Loucy (cell line): ENCODE measurements around the gene TRMT61A.

Experiments used
- H2AFZ ChIP-seq: fragments of 200-600 bp; sonication (generic); 2 replicates; pipeline ENCODE4 v1.6.0; 2016; ENCODE audit warnings: antibody characterized with exemption, mild to moderate bottlenecking, low read length, moderate library complexity
- H3F3A ChIP-seq: fragments of 200-600 bp; 2 replicates; pipeline ENCODE4 v1.6.0; 2016; ENCODE audit warnings: antibody characterized with exemption, low read depth, mild to moderate bottlenecking
- H3K27me3 ChIP-seq: fragments of 200-600 bp; sonication (generic); 2 replicates; pipeline ENCODE4 v1.6.1; 2014; ENCODE audit warnings: low read length, mild to moderate bottlenecking; ENCODE audit not compliant: insufficient read depth, poor library complexity, severe bottlenecking
- H3K36me3 ChIP-seq: fragments of 200-600 bp; sonication (generic); 2 replicates; pipeline ENCODE4 v1.6.1; 2016; ENCODE audit warnings: low read length; ENCODE audit not compliant: insufficient read depth
- H3K4me1 ChIP-seq: fragments of 200-600 bp; sonication (generic); 2 replicates; pipeline ENCODE4 v1.5.1; 2014; ENCODE audit warnings: low read length, mild to moderate bottlenecking; ENCODE audit not compliant: insufficient read depth, poor library complexity, severe bottlenecking
- H3K4me2 ChIP-seq: fragments of 200-600 bp; sonication (generic); 2 replicates; pipeline ENCODE4 v1.6.0; 2014; ENCODE audit warnings: antibody characterized with exemption, low read length, low read depth, mild to moderate bottlenecking; ENCODE audit not compliant: poor library complexity, severe bottlenecking
- H3K4me3 ChIP-seq: fragments of 200-600 bp; sonication (generic); 2 replicates; pipeline ENCODE4 v1.5.1; 2014; ENCODE audit warnings: low read length, mild to moderate bottlenecking, mixed read lengths; ENCODE audit not compliant: poor library complexity, severe bottlenecking
- H3K79me2 ChIP-seq: fragments of 200-600 bp; sonication (generic); 2 replicates; pipeline ENCODE4 v1.6.1; 2014; ENCODE audit warnings: low read length; ENCODE audit not compliant: insufficient read depth
- H3K9ac ChIP-seq: fragments of 200-600 bp; sonication (generic); 2 replicates; pipeline ENCODE4 v1.6.0; 2014; ENCODE audit warnings: mild to moderate bottlenecking, low read depth, low read length, moderate library complexity; ENCODE audit not compliant: poor library complexity, severe bottlenecking
- H3K9me2 ChIP-seq: fragments of 200-600 bp; sonication (generic); replicated peaks from 2 replicates; pipeline ENCODE4 v1.6.1; 2016; ENCODE audit warnings: low read depth, low read length, mixed read lengths
- H3K9me3 ChIP-seq: fragments of 200-600 bp; sonication (generic); 2 replicates; pipeline ENCODE4 v1.6.1; 2014; ENCODE audit warnings: mild to moderate bottlenecking, antibody characterized with exemption, low read length, low read depth; ENCODE audit not compliant: insufficient read depth
- H4K20me1 ChIP-seq: fragments of 200-600 bp; sonication (generic); 2 replicates; pipeline ENCODE4 v1.6.0; 2014; ENCODE audit warnings: antibody characterized with exemption, low read length, mild to moderate bottlenecking; ENCODE audit not compliant: insufficient read depth, poor library complexity, severe bottlenecking
- EZH2phosphoT487 ChIP-seq: fragments of 200-600 bp; IDR thresholded peaks from 2 replicates; pipeline ENCODE4 v1.6.1; 2018; ENCODE audit warnings: antibody characterized with exemption, mild to moderate bottlenecking, moderate library complexity, borderline replicate concordance
- TF ChIP-seq, protein P1 (sequence below): fragments of 200-600 bp; sonication (generic); conservative IDR thresholded peaks from 2 replicates; pipeline ENCODE4 v1.5.1; 2014; ENCODE audit warnings: mild to moderate bottlenecking, antibody characterized with exemption, low read length

Gene TRMT61A

DNA sequence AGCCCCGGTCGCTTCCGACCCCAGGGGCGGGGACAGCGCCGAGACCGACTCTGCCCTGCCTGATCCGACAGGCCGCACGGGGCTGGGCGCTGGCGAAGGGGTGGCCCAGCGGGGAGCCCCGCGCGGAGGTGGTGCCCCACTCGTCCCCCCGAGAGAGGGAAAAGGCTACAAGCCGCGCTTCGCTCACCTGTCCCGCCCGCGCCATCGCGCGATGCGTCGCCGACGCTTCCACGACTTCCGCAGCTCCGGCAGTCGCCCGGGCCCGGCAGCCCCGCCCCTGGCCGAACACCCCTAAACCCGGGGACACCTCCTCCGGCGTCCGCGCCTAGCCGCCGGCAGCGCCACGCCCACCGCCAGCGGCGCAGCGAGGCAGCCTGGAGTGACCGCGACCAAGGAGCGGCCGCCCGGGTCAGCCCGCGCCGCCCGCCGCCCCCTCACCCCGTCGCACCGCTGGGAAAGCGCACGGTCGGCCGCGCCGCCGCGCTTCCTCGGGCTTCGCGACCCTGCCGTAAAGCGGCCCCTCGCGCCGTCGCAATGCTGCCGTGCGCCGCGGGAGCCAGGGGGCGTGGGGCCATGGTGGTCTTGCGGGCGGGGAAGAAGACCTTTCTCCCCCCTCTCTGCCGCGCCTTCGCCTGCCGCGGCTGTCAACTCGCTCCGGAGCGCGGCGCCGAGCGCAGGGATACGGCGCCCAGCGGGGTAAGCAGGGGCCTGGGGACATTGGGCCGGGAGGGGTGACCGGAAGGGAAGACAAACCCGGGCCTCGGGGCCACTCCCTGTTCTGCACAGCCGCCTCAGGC is 33.6 kb downstream of the TRMT61A start, which contains the start of the genes BAG5 and COA8:
Gene BAG5, minus strand, starts transcription at position 229 of the 797 bp plus-strand sequence. CDS start 1,493 bp downstream, outside the sequence.
Gene COA8, plus strand, starts transcription at position 532 of the 797 bp plus-strand sequence. Its CDS starts 42 bp downstream, at position 574.
- Histone ChIP-seq H3K4me2 (peak within 1 kb of the TSS; percentile 94), H3F3A (peaks cover 6% of the 10 kb centered on the region; the same call in 1 of the 2 replicates), H3K4me3 (peak within 1 kb of the TSS; percentile 90), H3K9ac (peak within 1 kb of the TSS; percentile 83), H4K20me1 (peaks cover 52% of the 10 kb centered on the region), H3K79me2 (peaks cover 89% of the 10 kb centered on the region), H3K9me2 (no peaks in the 10 kb centered on the region), H2AFZ (peak within 1 kb of the TSS; percentile 93), H3K27me3 (no peaks in the 10 kb centered on the region), H3K4me1 (peaks cover 55% of the 10 kb centered on the region), H3K9me3 (no peaks in the 10 kb centered on the region), H3K36me3 (peaks cover 8% of the 10 kb centered on the region; the same call in 1 of the 2 replicates)
- no peak for TF ChIP-seq EZH2phosphoT487

DNA sequence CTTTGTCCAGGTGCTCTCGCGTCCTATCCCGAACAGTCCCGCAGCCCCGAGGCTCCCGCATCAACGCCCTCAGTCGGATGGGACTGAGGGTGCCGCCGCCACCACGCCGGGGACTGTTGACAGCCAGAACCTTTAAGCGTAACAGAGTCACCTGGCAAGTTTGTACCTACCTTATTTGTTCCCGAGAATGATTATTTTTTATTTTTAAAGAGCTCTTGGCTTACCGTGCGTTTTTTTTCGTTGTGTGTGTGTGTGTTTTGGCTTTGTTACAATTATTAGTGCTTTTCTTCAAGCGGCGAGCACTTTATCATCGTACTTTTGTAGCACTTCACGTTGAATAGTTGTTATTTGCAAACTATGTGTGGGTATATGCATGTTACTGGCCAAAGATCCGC is 34.2 kb downstream of the TRMT61A start:
- no peaks in the 10 kb centered on the region for H3K27me3 ChIP-seq
- H3K4me2 ChIP-seq: peak overlapping the region; percentile 94
- peaks cover 90% of the 10 kb centered on the region for H3K79me2 ChIP-seq
- peak overlapping the region; percentile 83 for H3K9ac ChIP-seq
- peaks cover 51% of the 10 kb centered on the region for H3K4me1 ChIP-seq
- peaks cover 6% of the 10 kb centered on the region; the same call in 1 of the 2 replicates for H3F3A ChIP-seq
- peaks cover 49% of the 10 kb centered on the region for H4K20me1 ChIP-seq
- TF ChIP-seq, protein P1, sequence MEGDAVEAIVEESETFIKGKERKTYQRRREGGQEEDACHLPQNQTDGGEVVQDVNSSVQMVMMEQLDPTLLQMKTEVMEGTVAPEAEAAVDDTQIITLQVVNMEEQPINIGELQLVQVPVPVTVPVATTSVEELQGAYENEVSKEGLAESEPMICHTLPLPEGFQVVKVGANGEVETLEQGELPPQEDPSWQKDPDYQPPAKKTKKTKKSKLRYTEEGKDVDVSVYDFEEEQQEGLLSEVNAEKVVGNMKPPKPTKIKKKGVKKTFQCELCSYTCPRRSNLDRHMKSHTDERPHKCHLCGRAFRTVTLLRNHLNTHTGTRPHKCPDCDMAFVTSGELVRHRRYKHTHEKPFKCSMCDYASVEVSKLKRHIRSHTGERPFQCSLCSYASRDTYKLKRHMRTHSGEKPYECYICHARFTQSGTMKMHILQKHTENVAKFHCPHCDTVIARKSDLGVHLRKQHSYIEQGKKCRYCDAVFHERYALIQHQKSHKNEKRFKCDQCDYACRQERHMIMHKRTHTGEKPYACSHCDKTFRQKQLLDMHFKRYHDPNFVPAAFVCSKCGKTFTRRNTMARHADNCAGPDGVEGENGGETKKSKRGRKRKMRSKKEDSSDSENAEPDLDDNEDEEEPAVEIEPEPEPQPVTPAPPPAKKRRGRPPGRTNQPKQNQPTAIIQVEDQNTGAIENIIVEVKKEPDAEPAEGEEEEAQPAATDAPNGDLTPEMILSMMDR: no peak
- TF ChIP-seq EZH2phosphoT487: no peak
- H2AFZ ChIP-seq: peak overlapping the region; percentile 93
- no peaks in the 10 kb centered on the region for H3K9me3 ChIP-seq
- no peaks in the 10 kb centered on the region for H3K9me2 ChIP-seq
- peaks cover 8% of the 10 kb centered on the region; the same call in 1 of the 2 replicates for H3K36me3 ChIP-seq
- peak overlapping the region; percentile 90 for H3K4me3 ChIP-seq

DNA sequence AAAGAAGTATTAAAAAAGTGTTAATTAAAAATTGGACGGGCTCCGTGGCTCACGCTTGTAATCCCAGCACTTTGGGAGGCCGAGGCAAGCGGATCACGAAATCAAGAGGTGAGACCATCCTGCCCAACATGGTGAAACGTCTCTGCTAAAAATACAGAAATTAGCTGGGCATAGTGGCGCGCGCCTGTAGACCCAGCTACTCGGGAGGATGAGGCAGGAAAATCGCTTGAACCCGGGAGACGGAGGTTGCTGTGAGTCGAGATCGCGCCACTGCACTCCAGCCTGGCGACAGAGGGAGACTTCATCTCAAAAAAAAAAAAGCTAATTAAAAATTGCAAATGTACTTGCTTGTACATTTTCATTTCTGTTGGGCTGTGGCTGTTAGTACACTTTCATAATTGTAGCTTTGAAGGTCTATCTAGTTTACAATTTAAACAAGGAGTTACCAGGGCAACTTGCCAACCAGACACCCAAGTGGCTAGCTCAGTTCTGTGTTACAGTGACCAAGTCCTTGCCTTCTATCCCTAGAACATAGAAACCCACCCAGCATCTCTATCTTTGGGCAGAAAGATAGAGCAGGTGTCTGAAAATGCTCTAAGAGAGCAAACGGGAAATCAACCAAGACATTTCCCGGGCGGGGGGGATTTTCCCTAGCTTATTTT is 35.0 kb downstream of the TRMT61A start:
- peaks cover 43% of the 10 kb centered on the region for H3K4me1 ChIP-seq
- H3K9me3 ChIP-seq: no peaks in the 10 kb centered on the region
- no peak overlapping the region for H2AFZ ChIP-seq
- H3K27me3 ChIP-seq: no peaks in the 10 kb centered on the region
- no peaks in the 10 kb centered on the region for H3K9me2 ChIP-seq
- peaks cover 3% of the 10 kb centered on the region; the same call in 1 of the 2 replicates for H3F3A ChIP-seq
- H3K79me2 ChIP-seq: peaks cover 89% of the 10 kb centered on the region
- H3K9ac ChIP-seq: peak overlapping the region; percentile 83
- H4K20me1 ChIP-seq: peaks cover 43% of the 10 kb centered on the region
- peaks cover 8% of the 10 kb centered on the region; the same call in 1 of the 2 replicates for H3K36me3 ChIP-seq
- TF ChIP-seq, protein P1: no peak
- TF ChIP-seq EZH2phosphoT487: no peak
- H3K4me2 ChIP-seq: peak overlapping the region; percentile 94
- H3K4me3 ChIP-seq: peak overlapping the region; percentile 90
